Measurements from ENCODE around the gene APBB2.

The APBB2 gene

DNA sequence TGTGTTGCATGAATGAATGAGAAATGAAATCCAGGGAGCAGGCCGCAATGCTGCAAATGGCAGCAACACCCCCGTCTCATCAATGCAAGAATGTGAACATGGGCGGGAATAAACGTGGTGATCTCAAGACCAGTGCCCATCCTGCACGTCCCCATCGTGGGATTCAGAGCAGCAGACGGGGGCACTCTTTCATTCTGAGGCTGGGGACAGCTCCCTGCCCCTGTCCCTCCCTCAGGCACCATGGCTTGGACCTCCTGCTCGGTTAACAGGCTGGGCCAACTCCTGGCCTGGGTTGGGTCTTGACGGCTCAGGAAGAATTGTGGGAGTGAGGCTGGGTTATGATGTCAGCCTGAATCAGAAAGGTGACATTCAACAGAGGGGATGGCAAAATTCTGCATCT is 385.7 kb downstream of the APBB2 start:
- Histone ChIP-seq H3K4me1 (ENCODE audit: insufficient read depth, low read length, severe bottlenecking) (no peaks in the 10 kb centered on the region), H3K36me3 (ENCODE audit: insufficient read depth, low read length) (no peaks in the 10 kb centered on the region; the same call in 1 of the 2 replicates), H3K9me3 (ENCODE audit: low read length) (0 out of 2 replicates have a peak, but pooled peaks cover 3% of the 10 kb centered on the region), H3K9ac (ENCODE audit: low read length) (no peak overlapping the region), H3F3A (ENCODE audit: insufficient read depth, low read length) (no peaks in the 10 kb centered on the region), H2AFZ (ENCODE audit: low read length) (no peak overlapping the region), H3K4me3 (ENCODE audit: low read depth, low read length, poor library complexity, severe bottlenecking) (no peak overlapping the region), H3K27me3 (ENCODE audit: insufficient read depth, low read length) (no peaks in the 10 kb centered on the region), H3K79me2 (ENCODE audit: insufficient read depth, low read length) (no peaks in the 10 kb centered on the region), H4K20me1 (ENCODE audit: insufficient read depth, low read length) (no peaks in the 10 kb centered on the region), H3K4me2 (ENCODE audit: low read length) (no peak overlapping the region), H3K9me2 (ENCODE audit: low read depth, low read length) (no peaks in the 10 kb centered on the region), H3K27ac (ENCODE audit: low read depth, low read length, poor library complexity, severe bottlenecking) (no peak overlapping the region)
- TF ChIP-seq, protein P1, sequence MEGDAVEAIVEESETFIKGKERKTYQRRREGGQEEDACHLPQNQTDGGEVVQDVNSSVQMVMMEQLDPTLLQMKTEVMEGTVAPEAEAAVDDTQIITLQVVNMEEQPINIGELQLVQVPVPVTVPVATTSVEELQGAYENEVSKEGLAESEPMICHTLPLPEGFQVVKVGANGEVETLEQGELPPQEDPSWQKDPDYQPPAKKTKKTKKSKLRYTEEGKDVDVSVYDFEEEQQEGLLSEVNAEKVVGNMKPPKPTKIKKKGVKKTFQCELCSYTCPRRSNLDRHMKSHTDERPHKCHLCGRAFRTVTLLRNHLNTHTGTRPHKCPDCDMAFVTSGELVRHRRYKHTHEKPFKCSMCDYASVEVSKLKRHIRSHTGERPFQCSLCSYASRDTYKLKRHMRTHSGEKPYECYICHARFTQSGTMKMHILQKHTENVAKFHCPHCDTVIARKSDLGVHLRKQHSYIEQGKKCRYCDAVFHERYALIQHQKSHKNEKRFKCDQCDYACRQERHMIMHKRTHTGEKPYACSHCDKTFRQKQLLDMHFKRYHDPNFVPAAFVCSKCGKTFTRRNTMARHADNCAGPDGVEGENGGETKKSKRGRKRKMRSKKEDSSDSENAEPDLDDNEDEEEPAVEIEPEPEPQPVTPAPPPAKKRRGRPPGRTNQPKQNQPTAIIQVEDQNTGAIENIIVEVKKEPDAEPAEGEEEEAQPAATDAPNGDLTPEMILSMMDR (IDR thresholded peaks at IDR 0.05; ENCODE audit: low read length) = no peak
- TF ChIP-seq EZH2 (IDR thresholded peaks at IDR 0.05; ENCODE audit: borderline replicate concordance, low read length) = no peak

DNA sequence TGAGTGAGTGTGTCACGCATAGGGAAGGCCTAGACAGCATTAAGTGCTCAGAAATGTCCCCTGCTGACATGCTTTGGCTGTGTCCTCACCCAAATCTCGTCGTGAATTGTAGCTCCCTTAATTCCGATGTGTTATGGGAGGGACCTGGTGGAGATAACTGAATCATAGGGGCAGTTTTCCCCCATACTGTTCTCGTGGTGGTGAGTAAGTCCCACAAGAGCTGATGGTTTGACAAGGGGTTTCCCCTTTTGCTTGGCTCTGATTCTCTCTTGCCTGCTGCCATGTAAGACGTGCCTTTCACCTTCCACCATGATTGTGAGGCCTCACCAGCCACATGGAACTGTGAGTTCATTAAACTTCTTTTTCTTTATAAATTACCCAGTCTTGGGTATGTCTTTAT is 386.6 kb downstream of the APBB2 start:
- H3K4me2 ChIP-seq (ENCODE audit: low read length) = no peak overlapping the region
- 0 out of 2 replicates have a peak, but pooled peaks cover 3% of the 10 kb centered on the region for H3K9me3 ChIP-seq (ENCODE audit: low read length)
- H3K27me3 ChIP-seq (ENCODE audit: insufficient read depth, low read length) = no peaks in the 10 kb centered on the region
- H3F3A ChIP-seq (ENCODE audit: insufficient read depth, low read length) = no peaks in the 10 kb centered on the region
- H3K4me1 ChIP-seq (ENCODE audit: insufficient read depth, low read length, severe bottlenecking) = no peaks in the 10 kb centered on the region
- no peaks in the 10 kb centered on the region for H4K20me1 ChIP-seq (ENCODE audit: insufficient read depth, low read length)
- no peak overlapping the region for H3K4me3 ChIP-seq (ENCODE audit: low read depth, low read length, poor library complexity, severe bottlenecking)
- H2AFZ ChIP-seq (ENCODE audit: low read length) = no peak overlapping the region
- H3K79me2 ChIP-seq (ENCODE audit: insufficient read depth, low read length) = no peaks in the 10 kb centered on the region
- no peak overlapping the region for H3K27ac ChIP-seq (ENCODE audit: low read depth, low read length, poor library complexity, severe bottlenecking)
- no peaks in the 10 kb centered on the region; the same call in 1 of the 2 replicates for H3K36me3 ChIP-seq (ENCODE audit: insufficient read depth, low read length)
- H3K9ac ChIP-seq (ENCODE audit: low read length) = no peak overlapping the region
- no peak for TF ChIP-seq EZH2 (IDR thresholded peaks at IDR 0.05; ENCODE audit: borderline replicate concordance, low read length)
- TF ChIP-seq, protein P1 (IDR thresholded peaks at IDR 0.05; ENCODE audit: low read length) = no peak
- no peaks in the 10 kb centered on the region for H3K9me2 ChIP-seq (ENCODE audit: low read depth, low read length)

GRCh38 chr4:40826821-40827220 is 387.5 kb downstream of the APBB2 start:
- no peaks in the 10 kb centered on the region for H3K79me2 ChIP-seq (ENCODE audit: insufficient read depth, low read length)
- 0 out of 2 replicates have a peak, but pooled peaks cover 3% of the 10 kb centered on the region for H3K9me3 ChIP-seq (ENCODE audit: low read length)
- H2AFZ ChIP-seq (ENCODE audit: low read length) = no peak overlapping the region
- TF ChIP-seq, protein P1 (IDR thresholded peaks at IDR 0.05; ENCODE audit: low read length) = no peak
- TF ChIP-seq EZH2 (IDR thresholded peaks at IDR 0.05; ENCODE audit: borderline replicate concordance, low read length) = no peak
- no peaks in the 10 kb centered on the region for H3K9me2 ChIP-seq (ENCODE audit: low read depth, low read length)
- no peaks in the 10 kb centered on the region for H3K4me1 ChIP-seq (ENCODE audit: insufficient read depth, low read length, severe bottlenecking)
- no peaks in the 10 kb centered on the region for H4K20me1 ChIP-seq (ENCODE audit: insufficient read depth, low read length)
- H3K9ac ChIP-seq (ENCODE audit: low read length) = no peak overlapping the region
- no peak overlapping the region for H3K4me3 ChIP-seq (ENCODE audit: low read depth, low read length, poor library complexity, severe bottlenecking)
- H3K27me3 ChIP-seq (ENCODE audit: insufficient read depth, low read length) = no peaks in the 10 kb centered on the region
- no peaks in the 10 kb centered on the region for H3F3A ChIP-seq (ENCODE audit: insufficient read depth, low read length)
- H3K36me3 ChIP-seq (ENCODE audit: insufficient read depth, low read length) = no peaks in the 10 kb centered on the region; the same call in 1 of the 2 replicates
- no peak overlapping the region for H3K27ac ChIP-seq (ENCODE audit: low read depth, low read length, poor library complexity, severe bottlenecking)
- no peak overlapping the region for H3K4me2 ChIP-seq (ENCODE audit: low read length)

All from OCI-LY1 (cell line).